Gastrocnemius medialis (tissue), 4 donors: Measurements from ENCODE around the gene NTRK1.

Experiments
- POLR2A ChIP-seq, 2 donors: fragments of 450-650 bp; IDR thresholded peaks; one replicate each; pipeline ENCODE4 v1.6.1; 2017; ENCODE audit warnings: antibody characterized with exemption in 2 of 2, mild to moderate bottlenecking in 2 of 2, moderate library complexity in 2 of 2
- TF ChIP-seq, protein P1 (sequence below), 5 experiments: fragments of 450-650 bp in 3 of 5; fragments of 200-600 bp in 2 of 5; sonication (generic) in 2 of 5; IDR thresholded peaks in 4 of 5; conservative IDR thresholded peaks in 1 of 5; 1 replicate in 4 of 5; 2 replicates in 1 of 5; pipeline ENCODE4 v1.5.1; 2016 to 2019; ENCODE audit warnings: antibody characterized with exemption in 5 of 5, mild to moderate bottlenecking in 3 of 5, moderate library complexity in 3 of 5

- TF ChIP-seq, protein P1, sequence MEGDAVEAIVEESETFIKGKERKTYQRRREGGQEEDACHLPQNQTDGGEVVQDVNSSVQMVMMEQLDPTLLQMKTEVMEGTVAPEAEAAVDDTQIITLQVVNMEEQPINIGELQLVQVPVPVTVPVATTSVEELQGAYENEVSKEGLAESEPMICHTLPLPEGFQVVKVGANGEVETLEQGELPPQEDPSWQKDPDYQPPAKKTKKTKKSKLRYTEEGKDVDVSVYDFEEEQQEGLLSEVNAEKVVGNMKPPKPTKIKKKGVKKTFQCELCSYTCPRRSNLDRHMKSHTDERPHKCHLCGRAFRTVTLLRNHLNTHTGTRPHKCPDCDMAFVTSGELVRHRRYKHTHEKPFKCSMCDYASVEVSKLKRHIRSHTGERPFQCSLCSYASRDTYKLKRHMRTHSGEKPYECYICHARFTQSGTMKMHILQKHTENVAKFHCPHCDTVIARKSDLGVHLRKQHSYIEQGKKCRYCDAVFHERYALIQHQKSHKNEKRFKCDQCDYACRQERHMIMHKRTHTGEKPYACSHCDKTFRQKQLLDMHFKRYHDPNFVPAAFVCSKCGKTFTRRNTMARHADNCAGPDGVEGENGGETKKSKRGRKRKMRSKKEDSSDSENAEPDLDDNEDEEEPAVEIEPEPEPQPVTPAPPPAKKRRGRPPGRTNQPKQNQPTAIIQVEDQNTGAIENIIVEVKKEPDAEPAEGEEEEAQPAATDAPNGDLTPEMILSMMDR (IDR thresholded peaks at IDR 0.05 in 4 of 5, conservative IDR thresholded peaks at IDR 0.05 in 1 of 5) = peak; percentile 35 to 69 (median 46)
- TF ChIP-seq POLR2A (IDR thresholded peaks at IDR 0.05) = no peak
Measured at GRCh38 chr1:156813750-156814570, 46.7 kb upstream of the NTRK1 start.
